Psoas muscle (tissue), 8 donors: ENCODE data around the gene C19orf47. TPM values are rescaled to one million over a fixed set of nuclear protein-coding genes. Genes with fewer than 3 reads are reported as not detected.
A peak's percentile ranks its signal among the peaks of the same experiment; 100 is the strongest.

Source experiments
- ATAC-seq, 4 donors: fragments of 200-7000 bp; cut with Tn5 transposase; one replicate each; pipeline ENCODE4 v1.9.1; 2020; ENCODE audit warnings: moderate library complexity in 3 of 4, mild to moderate bottlenecking in 2 of 4
- DNase-seq, 2 donors: peaks; one replicate each; pipeline ENCODE4 v3.0.0-alpha.2; 2020
- H3K27ac ChIP-seq: fragments of 200-600 bp; one replicate; pipeline ENCODE4 v1.8.0; 2022
- H3K27me3 ChIP-seq, 3 donors: fragments of 200-600 bp in 1 of 3; one replicate each; pipeline versions ENCODE4 v1.6.1 to v1.8.0; 2013 to 2022; ENCODE audit warnings: low read length in 2 of 3, mild to moderate bottlenecking in 2 of 3, moderate library complexity in 1 of 3; ENCODE audit not compliant: insufficient read depth in 3 of 3
- H3K36me3 ChIP-seq, 2 donors: fragments of 200-600 bp in 1 of 2; one replicate each; pipeline versions ENCODE4 v1.6.1 to v1.8.0; 2013 to 2022; ENCODE audit warnings: low read depth in 1 of 2, mild to moderate bottlenecking in 1 of 2, moderate library complexity in 1 of 2; ENCODE audit not compliant: insufficient read depth in 1 of 2
- H3K4me1 ChIP-seq: fragments of 200-600 bp; one replicate; pipeline ENCODE4 v1.8.0; 2022
- H3K4me3 ChIP-seq: fragments of 200-600 bp; one replicate; pipeline ENCODE4 v1.8.0; 2022; ENCODE audit warnings: mild to moderate bottlenecking
- H3K9me3 ChIP-seq: fragments of 200-600 bp; one replicate; pipeline ENCODE4 v1.8.0; 2022
- CTCF ChIP-seq: fragments of 200-600 bp; IDR thresholded peaks from one replicate; pipeline ENCODE4 v1.8.0; 2022; ENCODE audit warnings: antibody characterized with exemption
- WGBS, 3 donors: extraction: QIAGEN DNeasy Blood & Tissue Kit; methylation state at CpG; one replicate each; pipeline versions ENCODE4 v1.1.6 to v1.1.7; 2013; 5-methylcytosine and 5-hydroxymethylcytosine counted together
- intact Hi-C, 2 donors: fragments of 100-400 bp; cut with DNase I; formaldehyde crosslinking; loops; one replicate each; pipeline versions ENCODE4 v1.11.0 to v1.14.2; 2022
- polyA plus RNA-seq, 3 donors: library from polyadenylated mRNA; stranded (reverse); fragments of 200-250 nt; gene quantifications; one replicate each; pipeline ENCODE4 v1.2.3, GENCODE V29; 2013
- total RNA-seq, 4 donors: library from RNA; stranded (reverse); fragmentation: NEBNext Ultra II Directional in 2 of 4; extraction: Animal tissue kit (Norgen Biotek cat#: 25700) in 2 of 4; gene quantifications; one replicate each; pipeline versions ENCODE4 v1.2.1 to v1.2.4, GENCODE V29; 2021 to 2023
- donor health status: healthy with polysubstance abuse.
- donor health status: DM: no; HTN: no; CAD: no; lungs with moderate emphysema.
- donor health status: Bipolar disorder and iron deficiency.
- donor health status: healthy.
- donor health status: DM: yes; HTN: yes; CAD: no.
- donor health status: DM: no; HTN: no; CAD: no.
- donor health status: DM: no; HTN: no; CAD: no.
- donor health status: DM: yes; HTN: yes; CAD: no.

C19orf47 gene
- total and polyA plus RNA-seq, 7 donors: 220 to 436 (median 299) TPM

GRCh38 chr19:40394816-40395210 lies 46.6 kb upstream of the C19orf47 start:
- H3K36me3 ChIP-seq: no peaks in the 10 kb centered on the region
- intact Hi-C loops: loop anchor here (5.0 kb wide), 1 partner anchor 38 kb away; no protein-coding TSS in a partner anchor
- H3K27ac ChIP-seq: no peak overlapping the region
- H3K4me1 ChIP-seq: no peaks in the 10 kb centered on the region
- H3K9me3 ChIP-seq: no peaks in the 10 kb centered on the region
- ATAC-seq (no peak), DNase-seq (no peak)
- H3K27me3 ChIP-seq: no peaks in the 10 kb centered on the region
- H3K4me3 ChIP-seq: no peak overlapping the region
- WGBS, 3 donors: 67 to 73% (median 72%) methylated on average over 13 of the region's 13 CpGs
- TF ChIP-seq CTCF: no peak

- whole genome bisulfite sequencing, 3 donors: 83 to 89% (median 86%) methylated on average over 40 to 41 of the region's 41 CpGs
- Histone ChIP-seq H3K4me3 (no peak overlapping the region), H3K27me3 (no peaks in the 10 kb centered on the region), H3K36me3 (no peaks in the 10 kb centered on the region), H3K27ac (no peak overlapping the region), H3K9me3 (no peaks in the 10 kb centered on the region), H3K4me1 (no peaks in the 10 kb centered on the region)
- DNase-seq (no peak), ATAC-seq (no peak)
- TF ChIP-seq CTCF: no peak
- intact Hi-C loops: no loop called here
Observed at GRCh38 chr19:40393894-40394815, 46.0 kb upstream of the C19orf47 start.

- Histone ChIP-seq H3K4me3 (no peak overlapping the region), H3K9me3 (no peaks in the 10 kb centered on the region), H3K4me1 (no peaks in the 10 kb centered on the region), H3K27me3 (no peaks in the 10 kb centered on the region), H3K27ac (no peak overlapping the region), H3K36me3 (no peaks in the 10 kb centered on the region)
- DNase-seq (no peak), ATAC-seq (peak; percentile 55 to 85 (median 76))
- TF ChIP-seq CTCF: peak; percentile 20
- intact Hi-C loops: no loop called here
- WGBS, 3 donors: 33 to 34% (median 34%) methylated on average over 9 of the region's 9 CpGs
Observed at GRCh38 chr19:40392894-40393517, 44.8 kb upstream of the C19orf47 start.

- no peak overlapping the region for H3K27ac ChIP-seq
- TF ChIP-seq CTCF: no peak
- no peaks in the 10 kb centered on the region for H3K36me3 ChIP-seq
- WGBS, 3 donors: 68 to 73% (median 68%) methylated on average over 8 of the region's 8 CpGs
- intact Hi-C loops: no loop called here
- H3K4me3 ChIP-seq: no peak overlapping the region
- H3K4me1 ChIP-seq: no peaks in the 10 kb centered on the region
- H3K27me3 ChIP-seq: no peaks in the 10 kb centered on the region
- no peaks in the 10 kb centered on the region for H3K9me3 ChIP-seq
- DNase-seq (no peak), ATAC-seq (no peak)
Observed at GRCh38 chr19:40392123-40392522, 43.9 kb upstream of the C19orf47 start.
